ENCODE data around the gene IFNA6. TPM values are rescaled to one million over a fixed set of nuclear protein-coding genes. Genes with fewer than 3 reads are reported as not detected.

Gene IFNA6
- total and polyA plus RNA-seq, 2 donors (not counting 3 experiments of a cell fraction or from before 2014, with no cell fraction given), result not detected

- H4K20me1 ChIP-seq (replicated peaks; ENCODE audit: control insufficient read depth, extremely low read depth, insufficient read depth, low read length), result no peaks in the 10 kb centered on the region
- H3K36me3 ChIP-seq (ENCODE audit: control insufficient read depth in 2 of 2, extremely low read depth in 1 of 2, insufficient read depth in 2 of 2, low read length in 2 of 2), result no peaks in the 10 kb centered on the region
- H3K27me3 ChIP-seq (ENCODE audit: control insufficient read depth in 2 of 2, insufficient read depth in 2 of 2, low read length in 2 of 2), result peaks cover 7 to 19% of the 10 kb centered on the region in 2 experiments
- no peak overlapping the region for H3K27ac ChIP-seq (ENCODE audit: insufficient read depth, low read depth, low read length)
- no peak for TF ChIP-seq FOS (IDR thresholded peaks at IDR 0.05; ENCODE audit: borderline replicate concordance, insufficient read depth, low read length)
- no peak for TF ChIP-seq MAX (IDR thresholded peaks at IDR 0.05; ENCODE audit: insufficient read depth, insufficient read length)
- TF ChIP-seq POLR2A (IDR thresholded peaks at IDR 0.05; ENCODE audit: low read depth, low read length), result no peak
- H3K4me2 ChIP-seq (ENCODE audit: insufficient read depth, low read length), result no peak overlapping the region
- ChIA-PET POLR2A (no interaction called here), CTCF (interaction anchor here (1.0 kb wide), 1 partner anchor 38 kb away, joined by 4 read pairs; no protein-coding TSS in a partner anchor)
- FAIRE-seq, result no peak
- H3K9ac ChIP-seq (replicated peaks; ENCODE audit: extremely low read depth, insufficient read depth, low read length), result no peak overlapping the region
- intact Hi-C loops (cut with micrococcal nuclease) (no loop called here), dilution Hi-C loops (cut with MboI; ENCODE audit: extremely low pct_ligation_motif_present, low sequenced_read_pairs) (no loop called here)
- no peaks in the 10 kb centered on the region for H3K79me2 ChIP-seq (ENCODE audit: control insufficient read depth, insufficient read depth, low read length)
- H3K4me3 ChIP-seq (replicated peaks in 1 of 3; ENCODE audit: insufficient read depth in 1 of 3, low read depth in 1 of 3, low read length in 3 of 3), result no peak overlapping the region
- no peaks in the 10 kb centered on the region for H3K9me3 ChIP-seq (replicated peaks; ENCODE audit: control insufficient read depth, insufficient read depth, low read length)
- H2AFZ ChIP-seq (ENCODE audit: low read depth, low read length), result no peak overlapping the region
- no peaks in the 10 kb centered on the region for H3K4me1 ChIP-seq (ENCODE audit: control insufficient read depth, extremely low read depth, insufficient read depth, low read length)
- no peaks in the 10 kb centered on the region for H3K9me1 ChIP-seq (replicated peaks; ENCODE audit: control insufficient read depth, extremely low read depth, insufficient read depth, low read length)
- BruUV-seq (replicated peaks), result no TSS peak
- DNase-seq (ENCODE audit: low read depth, low spot score), result no peak
These were observed 7.1 kb upstream of the IFNA6 start for GRCh38 chr9:21357479-21358460.

GRCh38 chr9:21348430-21348970 is 2.2 kb downstream of the IFNA6 start:
- ChIA-PET POLR2A (no interaction called here), CTCF (interaction anchor here (1.6 kb wide), 1 partner anchor 22 kb away, joined by 5 read pairs; no protein-coding TSS in a partner anchor)
- no peaks in the 10 kb centered on the region for H3K4me1 ChIP-seq (ENCODE audit: control insufficient read depth, extremely low read depth, insufficient read depth, low read length)
- TF ChIP-seq POLR2A (IDR thresholded peaks at IDR 0.05; ENCODE audit: low read depth, low read length) (no peak), EZH2 (IDR thresholded peaks at IDR 0.05; ENCODE audit: borderline replicate concordance, low read depth, low read length, severe bottlenecking) (no peak), POLR2AphosphoS5 (IDR thresholded peaks at IDR 0.05; ENCODE audit: insufficient read depth, low read depth, low read length) (no peak)
- H3K4me3 ChIP-seq (replicated peaks in 1 of 3; ENCODE audit: insufficient read depth in 1 of 3, low read depth in 1 of 3, low read length in 3 of 3), result no peak overlapping the region
- H3K9me3 ChIP-seq (replicated peaks; ENCODE audit: control insufficient read depth, insufficient read depth, low read length), result no peaks in the 10 kb centered on the region
- no peak overlapping the region for H3K4me2 ChIP-seq (ENCODE audit: insufficient read depth, low read length)
- H3K79me2 ChIP-seq (ENCODE audit: control insufficient read depth, insufficient read depth, low read length), result no peaks in the 10 kb centered on the region
- no peaks in the 10 kb centered on the region for H3K36me3 ChIP-seq (ENCODE audit: control insufficient read depth in 2 of 2, extremely low read depth in 1 of 2, insufficient read depth in 2 of 2, low read length in 2 of 2)
- H4K20me1 ChIP-seq (replicated peaks; ENCODE audit: control insufficient read depth, extremely low read depth, insufficient read depth, low read length), result no peaks in the 10 kb centered on the region
- no peak overlapping the region for H2AFZ ChIP-seq (ENCODE audit: low read depth, low read length)
- FAIRE-seq (no peak), DNase-seq (ENCODE audit: low read depth, low spot score) (no peak)
- H3K27me3 ChIP-seq (ENCODE audit: control insufficient read depth in 2 of 2, insufficient read depth in 2 of 2, low read length in 2 of 2), result peaks cover 10 to 35% of the 10 kb centered on the region in 2 experiments
- H3K9me1 ChIP-seq (replicated peaks; ENCODE audit: control insufficient read depth, extremely low read depth, insufficient read depth, low read length), result no peaks in the 10 kb centered on the region
- no TSS peak for BruUV-seq (replicated peaks)
- no peak overlapping the region for H3K27ac ChIP-seq (ENCODE audit: insufficient read depth, low read depth, low read length)
- dilution Hi-C loops (cut with MboI; ENCODE audit: extremely low pct_ligation_motif_present, low sequenced_read_pairs), result no loop called here
- intact Hi-C loops (cut with micrococcal nuclease), result loop anchor here (5.0 kb wide), 1 partner anchor 66 kb away; no protein-coding TSS in a partner anchor
- no peak overlapping the region for H3K9ac ChIP-seq (replicated peaks; ENCODE audit: extremely low read depth, insufficient read depth, low read length)
